ENCODE measurements around the gene SYCP2L.

Gene SYCP2L

GRCh38 chr6:10933126-10933525, 46.3 kb downstream of the SYCP2L start:
- H3K27me3 ChIP-seq (ENCODE audit: control insufficient read depth, insufficient read depth, low read length), result no peaks in the 10 kb centered on the region
- no peaks in the 10 kb centered on the region for H3K9me3 ChIP-seq (ENCODE audit: control insufficient read depth, low read length)
- H3K36me3 ChIP-seq (ENCODE audit: control insufficient read depth, insufficient read depth, low read length), result no peaks in the 10 kb centered on the region
- H3K4me3 ChIP-seq (ENCODE audit: low read depth, low read length), result no peak overlapping the region
- H3K4me1 ChIP-seq, result no peaks in the 10 kb centered on the region
- TF ChIP-seq, protein P1, sequence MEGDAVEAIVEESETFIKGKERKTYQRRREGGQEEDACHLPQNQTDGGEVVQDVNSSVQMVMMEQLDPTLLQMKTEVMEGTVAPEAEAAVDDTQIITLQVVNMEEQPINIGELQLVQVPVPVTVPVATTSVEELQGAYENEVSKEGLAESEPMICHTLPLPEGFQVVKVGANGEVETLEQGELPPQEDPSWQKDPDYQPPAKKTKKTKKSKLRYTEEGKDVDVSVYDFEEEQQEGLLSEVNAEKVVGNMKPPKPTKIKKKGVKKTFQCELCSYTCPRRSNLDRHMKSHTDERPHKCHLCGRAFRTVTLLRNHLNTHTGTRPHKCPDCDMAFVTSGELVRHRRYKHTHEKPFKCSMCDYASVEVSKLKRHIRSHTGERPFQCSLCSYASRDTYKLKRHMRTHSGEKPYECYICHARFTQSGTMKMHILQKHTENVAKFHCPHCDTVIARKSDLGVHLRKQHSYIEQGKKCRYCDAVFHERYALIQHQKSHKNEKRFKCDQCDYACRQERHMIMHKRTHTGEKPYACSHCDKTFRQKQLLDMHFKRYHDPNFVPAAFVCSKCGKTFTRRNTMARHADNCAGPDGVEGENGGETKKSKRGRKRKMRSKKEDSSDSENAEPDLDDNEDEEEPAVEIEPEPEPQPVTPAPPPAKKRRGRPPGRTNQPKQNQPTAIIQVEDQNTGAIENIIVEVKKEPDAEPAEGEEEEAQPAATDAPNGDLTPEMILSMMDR (IDR thresholded peaks at IDR 0.05), result no peak
- H3K79me2 ChIP-seq, result peaks cover 7% of the 10 kb centered on the region
- H3K27ac ChIP-seq, result no peak overlapping the region
- no peak overlapping the region for H2AFZ ChIP-seq
- H3K9ac ChIP-seq, result no peak overlapping the region
- no peak overlapping the region for H3K4me2 ChIP-seq (ENCODE audit: low read length)

DNA sequence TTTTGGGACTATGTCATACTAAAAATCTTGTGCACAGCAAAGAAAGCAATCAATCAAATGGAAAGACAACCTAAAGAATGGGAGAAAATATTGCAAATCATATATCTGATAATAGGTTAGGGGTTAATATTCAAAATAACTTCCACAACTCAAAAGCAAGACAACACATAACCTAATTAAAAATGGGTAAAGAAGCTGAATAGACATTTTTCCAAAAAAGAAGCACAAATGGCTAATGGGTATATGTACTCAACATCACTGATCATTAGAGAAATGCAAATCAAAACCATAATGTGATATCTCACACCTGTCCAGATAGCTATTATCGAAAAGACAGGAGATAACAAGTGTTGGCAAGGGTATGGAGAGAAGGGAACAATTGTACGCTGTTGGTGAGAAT, 53.0 kb downstream of the SYCP2L start:
- Histone ChIP-seq H3K9me3 (ENCODE audit: control insufficient read depth, low read length) (no peaks in the 10 kb centered on the region), H3K36me3 (ENCODE audit: control insufficient read depth, insufficient read depth, low read length) (peaks cover 2% of the 10 kb centered on the region), H3K4me2 (ENCODE audit: low read length) (no peak overlapping the region), H3K4me3 (ENCODE audit: low read depth, low read length) (no peak overlapping the region), H3K27me3 (ENCODE audit: control insufficient read depth, insufficient read depth, low read length) (no peaks in the 10 kb centered on the region), H3K4me1 (no peaks in the 10 kb centered on the region), H3K27ac (no peak overlapping the region), H3K79me2 (peaks cover 3% of the 10 kb centered on the region), H2AFZ (no peak overlapping the region), H3K9ac (no peak overlapping the region)
- TF ChIP-seq, protein P1 (IDR thresholded peaks at IDR 0.05), result no peak

DNA sequence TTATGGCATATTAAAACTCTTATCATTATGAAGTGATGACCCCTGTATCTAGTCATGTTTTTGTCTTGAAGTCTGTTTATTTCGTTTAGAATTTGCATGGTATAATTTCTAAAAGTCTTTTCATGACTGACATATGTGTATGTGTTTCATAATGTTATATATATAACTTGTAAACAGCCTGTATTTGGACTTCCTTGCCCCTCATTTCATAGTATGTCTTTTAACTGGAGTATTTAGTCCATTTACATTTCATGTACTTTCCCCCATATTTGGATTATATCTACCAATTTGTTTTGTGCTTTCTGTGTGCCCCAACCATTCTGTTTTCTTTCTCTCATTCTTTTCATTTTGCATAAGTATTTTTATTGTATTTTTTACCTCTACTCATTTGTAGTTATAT, 59.0 kb downstream of the SYCP2L start:
- no peak overlapping the region for H3K4me2 ChIP-seq (ENCODE audit: low read length)
- no peak overlapping the region for H2AFZ ChIP-seq
- H3K27me3 ChIP-seq (ENCODE audit: control insufficient read depth, insufficient read depth, low read length), result no peaks in the 10 kb centered on the region
- no peaks in the 10 kb centered on the region for H3K79me2 ChIP-seq
- H3K4me1 ChIP-seq, result no peaks in the 10 kb centered on the region
- no peaks in the 10 kb centered on the region for H3K36me3 ChIP-seq (ENCODE audit: control insufficient read depth, insufficient read depth, low read length)
- H3K4me3 ChIP-seq (ENCODE audit: low read depth, low read length), result no peak overlapping the region
- H3K9me3 ChIP-seq (ENCODE audit: control insufficient read depth, low read length), result no peaks in the 10 kb centered on the region
- H3K27ac ChIP-seq, result no peak overlapping the region
- H3K9ac ChIP-seq, result no peak overlapping the region
- TF ChIP-seq, protein P1 (IDR thresholded peaks at IDR 0.05), result no peak

DNA sequence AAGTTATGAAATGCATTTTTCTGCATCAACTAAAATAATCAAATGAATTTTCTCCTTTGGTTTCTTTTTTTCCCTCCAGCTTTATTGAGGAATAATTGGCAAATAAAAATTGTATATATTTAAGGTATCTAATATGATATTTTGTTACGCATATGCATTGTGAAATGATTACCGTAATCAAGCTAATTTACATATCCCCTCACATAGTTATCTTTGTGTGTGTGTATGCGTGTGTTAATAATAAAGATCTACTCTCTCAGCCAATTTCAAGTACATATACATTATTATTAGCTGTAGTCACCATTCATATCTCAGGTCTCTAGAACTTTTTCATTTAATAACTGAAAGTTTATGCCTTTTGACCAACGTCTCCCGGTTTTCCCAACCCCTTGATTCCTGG, 61.1 kb downstream of the SYCP2L start:
- Histone ChIP-seq H2AFZ (no peak overlapping the region), H3K9ac (no peak overlapping the region), H3K4me2 (ENCODE audit: low read length) (no peak overlapping the region), H3K27me3 (ENCODE audit: control insufficient read depth, insufficient read depth, low read length) (no peaks in the 10 kb centered on the region), H3K4me1 (no peaks in the 10 kb centered on the region), H3K4me3 (ENCODE audit: low read depth, low read length) (no peak overlapping the region), H3K36me3 (ENCODE audit: control insufficient read depth, insufficient read depth, low read length) (no peaks in the 10 kb centered on the region), H3K79me2 (no peaks in the 10 kb centered on the region), H3K9me3 (ENCODE audit: control insufficient read depth, low read length) (no peaks in the 10 kb centered on the region), H3K27ac (no peak overlapping the region)
- TF ChIP-seq, protein P1 (IDR thresholded peaks at IDR 0.05), result no peak

- Histone ChIP-seq H3K9me3 (ENCODE audit: control insufficient read depth, low read length) (no peaks in the 10 kb centered on the region), H3K4me1 (no peaks in the 10 kb centered on the region), H3K4me2 (ENCODE audit: low read length) (no peak overlapping the region), H3K36me3 (ENCODE audit: control insufficient read depth, insufficient read depth, low read length) (no peaks in the 10 kb centered on the region), H3K27ac (no peak overlapping the region), H3K9ac (no peak overlapping the region), H2AFZ (no peak overlapping the region), H3K27me3 (ENCODE audit: control insufficient read depth, insufficient read depth, low read length) (no peaks in the 10 kb centered on the region), H3K79me2 (peaks cover 9% of the 10 kb centered on the region), H3K4me3 (ENCODE audit: low read depth, low read length) (no peak overlapping the region)
- TF ChIP-seq, protein P1 (IDR thresholded peaks at IDR 0.05), result no peak
These were observed 63.0 kb downstream of the SYCP2L start for GRCh38 chr6:10949579-10950490.
